Measurements from ENCODE around the gene MAP1LC3B.
A peak's percentile ranks its signal among the peaks of the same experiment; 100 is the strongest.
"Not testable (repeated sequence)": the region's sequence is repeated elsewhere in the genome, so short reads cannot be mapped to it uniquely, and the experiment has no call there.

Gene MAP1LC3B

DNA sequence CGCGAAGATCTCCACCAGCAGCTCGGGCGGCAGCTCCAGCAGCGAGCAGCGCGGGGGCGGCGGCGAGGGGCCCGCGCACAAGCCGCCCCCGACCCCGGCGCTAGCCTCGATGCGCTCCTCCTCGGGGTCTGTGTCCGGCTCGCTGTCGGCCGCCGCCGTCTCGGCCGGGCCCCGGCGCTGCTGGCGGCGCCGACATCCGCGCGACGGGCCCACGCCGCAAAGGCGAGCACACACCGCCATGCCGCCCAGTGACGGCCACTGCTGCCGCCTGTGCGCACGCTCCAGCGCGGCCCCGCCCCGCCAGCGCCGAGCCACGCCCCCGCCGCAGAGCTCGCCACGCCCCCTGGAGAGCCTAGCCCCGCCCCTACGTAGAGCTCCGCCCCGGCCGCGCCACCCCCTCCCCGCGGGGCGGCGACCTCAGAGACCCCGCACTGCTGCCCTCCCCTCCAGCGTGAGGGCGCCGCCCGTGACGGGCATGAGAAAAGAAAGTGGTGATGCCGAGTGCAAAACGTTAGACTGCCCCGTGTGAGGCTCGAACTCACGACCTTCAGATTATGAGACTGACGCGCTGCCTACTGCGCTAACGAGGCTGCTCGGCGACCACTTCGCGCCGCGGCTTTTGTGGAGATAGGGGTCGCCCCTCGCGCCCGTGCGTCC is 8.5 kb upstream of the MAP1LC3B start, which contains the start of gene FBXO31:
Gene FBXO31, minus strand, starts transcription at position 272 of the 657 bp plus-strand sequence. Its CDS starts 32 bp downstream, at position 240.
- DNase-seq = peak; percentile 75

DNA sequence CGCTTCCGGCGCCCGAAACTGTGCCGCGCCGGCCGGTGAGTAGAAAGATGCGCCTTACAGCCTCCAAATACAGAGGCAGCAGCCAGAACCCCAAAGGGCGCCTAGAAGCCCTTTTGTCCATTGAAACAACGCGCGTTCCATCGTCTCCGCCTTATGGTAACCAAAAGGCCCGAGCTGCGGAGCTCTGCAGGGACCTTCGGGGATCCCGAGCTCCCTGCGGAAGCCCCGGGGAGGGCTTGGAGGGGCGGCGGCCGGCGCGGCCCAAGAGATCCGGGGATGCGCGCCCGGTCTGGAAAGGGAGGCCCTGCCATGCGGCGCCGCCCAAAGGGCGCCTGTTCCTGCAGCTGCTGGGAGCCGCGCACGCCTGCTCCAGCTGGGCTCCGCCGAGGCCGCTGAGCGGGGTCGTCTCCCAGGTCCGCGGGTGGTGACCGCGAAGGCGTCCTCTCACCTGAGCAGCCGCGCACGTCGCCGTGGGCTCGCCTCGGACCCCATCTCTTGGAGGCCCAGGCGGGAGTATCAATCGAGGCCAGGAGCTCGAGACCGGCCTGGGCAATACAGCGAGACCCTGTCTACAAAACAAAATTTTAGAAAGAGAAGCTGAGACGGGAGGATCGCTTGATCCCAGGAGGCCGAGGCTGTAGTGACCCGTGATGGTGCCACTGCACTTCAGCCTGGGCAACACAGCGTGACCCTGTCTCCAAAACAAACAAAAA is 7.8 kb upstream of the MAP1LC3B start:
- DNase-seq = no peak

- DNase-seq = not testable (repeated sequence)
Observed at GRCh38 chr16:87384875-87385167, 7.3 kb upstream of the MAP1LC3B start.

DNA sequence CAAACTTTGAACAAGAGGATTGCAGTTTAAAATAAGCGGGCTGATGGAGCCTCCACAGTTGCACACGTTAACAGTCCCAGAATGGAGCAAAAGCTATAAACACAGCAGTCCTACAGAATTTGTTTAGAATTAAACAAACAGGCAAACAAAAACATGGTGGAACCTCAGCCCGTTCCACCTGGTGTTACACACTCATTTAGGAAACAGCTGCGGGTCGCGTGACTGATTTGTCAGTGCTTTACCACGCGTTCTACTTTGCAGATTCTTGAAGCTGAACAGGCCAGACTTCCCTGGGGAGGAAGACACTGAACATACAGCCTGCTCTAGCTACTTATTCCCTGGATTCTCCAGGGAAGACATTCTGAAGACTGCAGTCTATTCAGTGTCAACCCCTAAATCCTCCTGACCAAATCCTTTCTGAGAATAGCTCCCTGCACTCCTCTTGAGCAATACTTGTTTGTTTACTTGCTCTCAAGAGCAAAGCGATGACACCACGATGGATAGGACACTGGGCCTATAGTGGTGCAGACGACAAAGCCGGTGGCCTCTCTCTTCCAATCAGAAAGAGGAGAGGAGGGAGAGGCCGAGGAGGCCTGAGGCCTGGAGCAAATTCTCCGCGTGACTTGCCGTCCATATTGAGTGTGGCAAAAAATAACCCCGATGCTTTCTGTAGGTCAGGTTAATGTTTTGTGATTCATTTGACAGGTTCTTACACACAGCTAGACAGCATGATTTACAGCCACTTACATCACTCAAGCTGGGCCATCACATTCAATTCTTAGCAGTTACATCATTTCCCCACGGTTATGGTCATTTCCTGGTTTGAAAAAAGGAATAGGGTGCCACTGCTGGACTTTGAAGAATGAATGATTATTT is 4.0 kb upstream of the MAP1LC3B start:
- DNase-seq = peak; percentile 90

DNA sequence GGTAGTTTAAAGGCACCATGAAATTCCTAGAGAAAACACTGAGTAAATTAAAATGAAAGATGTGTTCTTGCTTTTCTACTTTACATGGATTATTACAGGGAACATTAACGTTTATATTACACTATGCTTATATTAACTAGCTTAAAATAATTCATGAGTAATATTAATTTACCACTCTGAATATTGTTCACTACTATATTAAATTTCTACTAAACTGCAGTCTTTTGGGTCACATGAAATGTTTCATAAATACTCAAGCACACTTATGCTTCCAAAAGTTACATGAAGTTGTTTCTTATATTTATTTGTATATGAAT is 3.4 kb upstream of the MAP1LC3B start:
- DNase-seq = no peak

DNA sequence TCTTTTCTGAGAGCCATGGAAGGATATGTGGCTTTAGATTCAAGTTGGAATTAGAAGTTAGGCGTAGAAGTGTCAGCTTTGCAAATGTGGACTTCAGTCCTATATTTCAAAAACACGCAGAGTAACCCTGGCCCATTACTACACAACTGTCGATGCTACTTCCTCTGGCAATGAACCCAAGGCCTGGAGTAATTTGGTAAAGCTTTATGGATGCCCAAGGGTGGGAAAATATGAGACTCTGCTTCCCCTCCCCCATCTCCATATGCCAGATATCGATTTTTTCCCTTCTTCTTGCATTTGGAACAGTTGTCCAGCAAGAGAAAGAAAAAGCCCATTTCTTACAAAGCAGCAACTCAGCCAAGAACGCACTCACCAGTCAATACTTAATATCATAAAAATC is 2.9 kb upstream of the MAP1LC3B start:
- DNase-seq = peak; percentile 28

- not testable (repeated sequence) for DNase-seq
Observed at GRCh38 chr16:87389914-87390313, 2.2 kb upstream of the MAP1LC3B start.

DNA sequence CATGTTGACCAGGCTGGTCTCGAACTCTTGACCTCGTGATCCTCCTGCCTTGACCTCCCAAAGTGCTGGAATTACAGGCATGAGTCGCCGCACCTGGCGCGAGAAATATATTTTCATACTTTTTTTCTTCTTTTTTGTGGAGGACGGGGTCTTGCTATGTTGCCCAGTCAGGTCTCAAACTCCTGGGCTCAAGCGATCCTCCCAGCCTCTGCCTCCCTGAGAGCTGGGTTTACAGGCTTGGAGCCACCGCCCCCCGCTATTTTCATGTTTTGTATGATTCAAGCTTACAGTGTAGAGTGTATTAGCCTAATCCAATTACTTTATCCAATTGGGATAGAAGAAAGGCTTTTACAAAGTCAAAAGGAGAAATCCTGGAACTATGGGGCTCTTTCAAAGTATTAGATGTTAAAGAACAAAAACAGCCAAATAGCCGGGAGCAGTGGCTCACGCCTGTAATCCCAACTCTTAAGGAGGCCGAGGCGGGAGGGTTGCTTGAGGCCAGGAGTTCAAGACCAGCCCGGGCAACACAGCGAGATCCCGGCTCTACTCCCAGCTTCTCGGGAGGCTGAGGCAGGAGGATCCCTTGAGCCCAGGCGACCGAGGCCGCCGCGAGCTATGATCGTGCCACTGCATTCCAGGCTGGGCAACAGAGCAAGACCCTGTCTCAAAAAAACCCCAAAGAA is 1.4 kb upstream of the MAP1LC3B start:
- no peak for DNase-seq

DNA sequence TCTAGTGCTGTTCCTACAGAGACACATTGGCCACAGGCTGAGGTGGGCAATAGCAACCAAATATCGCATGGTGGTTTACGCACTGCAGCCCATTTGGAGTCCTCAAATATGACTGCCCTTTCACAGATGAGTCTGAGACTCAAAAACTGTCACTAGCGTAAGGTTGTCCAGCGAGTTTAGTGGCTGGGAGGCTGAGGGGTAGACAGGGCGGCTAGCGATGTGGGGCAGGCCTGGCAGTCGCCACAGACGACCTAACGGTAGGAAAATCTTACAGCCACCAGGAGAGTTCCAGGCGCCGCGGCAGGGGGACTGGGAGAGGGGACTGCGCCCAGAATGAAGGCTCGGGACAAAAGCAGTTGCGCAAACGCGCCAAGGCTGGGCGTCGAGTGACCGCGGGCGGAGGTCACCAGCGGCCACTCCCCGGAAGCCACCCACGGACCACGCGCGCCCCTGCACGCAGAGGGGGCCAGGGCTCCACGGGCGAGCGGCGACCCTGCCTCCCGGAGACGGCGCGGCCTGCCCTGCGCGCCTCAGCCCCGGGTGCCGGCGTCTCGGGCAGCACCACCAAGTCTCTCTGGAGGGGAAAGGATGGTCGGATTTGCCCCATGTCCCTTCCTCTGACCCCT is 699 bp upstream of the MAP1LC3B start:
- DNase-seq = no peak

DNA sequence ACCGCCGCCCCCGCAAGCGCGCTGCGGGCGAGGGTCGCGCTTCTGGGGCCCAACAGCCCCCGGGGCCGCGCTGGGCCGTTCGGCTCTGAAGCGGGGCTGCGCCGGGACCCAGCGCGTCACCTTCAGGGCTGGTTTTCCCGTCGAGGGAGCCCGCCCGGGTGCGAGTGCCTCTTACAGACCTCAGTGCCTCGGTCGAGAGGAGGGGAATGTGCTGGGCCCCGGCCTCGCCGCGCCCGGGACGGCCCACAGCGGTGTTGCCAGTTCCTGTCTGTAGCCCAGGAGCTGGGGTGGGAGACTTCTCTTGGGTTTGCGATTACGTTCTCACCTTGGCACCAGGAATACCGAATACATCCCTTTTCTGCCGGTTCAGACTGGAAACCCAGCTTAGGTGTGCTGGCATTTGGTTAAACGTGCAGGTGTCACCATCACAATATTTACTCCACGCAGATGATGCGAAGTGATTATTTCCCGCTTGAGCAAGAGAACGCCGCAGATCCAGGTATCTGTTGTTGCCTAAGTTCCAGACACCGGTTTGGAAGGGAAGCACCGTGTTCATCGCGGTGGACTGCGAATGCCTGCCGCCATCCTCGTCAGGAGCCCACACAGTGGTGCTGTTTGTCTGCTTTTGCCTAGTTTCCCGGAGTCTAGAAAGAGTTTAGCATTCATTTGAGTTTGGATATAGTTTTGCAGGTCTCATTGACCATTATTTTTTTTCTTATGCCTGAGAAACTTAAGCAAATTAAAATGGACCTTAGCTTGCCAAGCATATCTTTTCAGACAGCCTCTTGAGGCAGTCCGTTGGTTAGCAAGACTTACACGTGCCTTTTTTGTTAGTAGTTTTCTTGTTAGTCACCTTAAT is 914 bp downstream of the MAP1LC3B start:
- no peak for DNase-seq

GRCh38 chr16:87393680-87394055 is 1.5 kb downstream of the MAP1LC3B start:
- DNase-seq = no peak

DNA sequence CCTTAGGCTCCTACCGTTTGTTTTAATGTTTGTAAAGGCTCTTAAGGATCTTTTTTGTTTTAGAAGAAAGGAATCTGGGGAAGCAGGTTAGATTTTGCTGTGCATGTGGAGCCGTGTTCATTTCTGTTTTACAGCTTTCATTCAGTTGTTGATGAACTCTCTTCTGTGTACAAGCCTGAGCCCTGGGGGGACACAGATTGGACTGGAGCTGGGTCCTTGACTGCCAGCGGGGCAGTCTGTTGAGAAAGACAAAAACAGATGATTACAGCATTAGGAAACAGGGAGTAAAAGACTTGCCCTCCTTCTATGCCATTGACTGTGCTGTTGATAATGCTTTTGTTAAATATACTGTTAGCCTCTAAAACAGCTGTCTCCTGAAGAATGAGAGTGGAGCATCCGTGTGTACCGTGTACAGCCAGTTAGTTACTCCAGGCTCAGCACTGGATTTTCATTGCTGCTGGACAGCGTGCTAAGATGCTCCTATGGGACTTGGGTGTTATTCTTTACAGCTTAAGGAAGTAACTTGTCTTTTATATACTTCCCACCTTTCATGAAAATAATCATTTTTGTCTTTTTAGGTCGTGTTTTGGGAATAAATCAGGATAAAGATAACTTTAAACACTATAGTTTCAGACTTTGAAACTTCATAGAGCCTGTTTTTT is 3.2 kb downstream of the MAP1LC3B start:
- DNase-seq = no peak

DNA sequence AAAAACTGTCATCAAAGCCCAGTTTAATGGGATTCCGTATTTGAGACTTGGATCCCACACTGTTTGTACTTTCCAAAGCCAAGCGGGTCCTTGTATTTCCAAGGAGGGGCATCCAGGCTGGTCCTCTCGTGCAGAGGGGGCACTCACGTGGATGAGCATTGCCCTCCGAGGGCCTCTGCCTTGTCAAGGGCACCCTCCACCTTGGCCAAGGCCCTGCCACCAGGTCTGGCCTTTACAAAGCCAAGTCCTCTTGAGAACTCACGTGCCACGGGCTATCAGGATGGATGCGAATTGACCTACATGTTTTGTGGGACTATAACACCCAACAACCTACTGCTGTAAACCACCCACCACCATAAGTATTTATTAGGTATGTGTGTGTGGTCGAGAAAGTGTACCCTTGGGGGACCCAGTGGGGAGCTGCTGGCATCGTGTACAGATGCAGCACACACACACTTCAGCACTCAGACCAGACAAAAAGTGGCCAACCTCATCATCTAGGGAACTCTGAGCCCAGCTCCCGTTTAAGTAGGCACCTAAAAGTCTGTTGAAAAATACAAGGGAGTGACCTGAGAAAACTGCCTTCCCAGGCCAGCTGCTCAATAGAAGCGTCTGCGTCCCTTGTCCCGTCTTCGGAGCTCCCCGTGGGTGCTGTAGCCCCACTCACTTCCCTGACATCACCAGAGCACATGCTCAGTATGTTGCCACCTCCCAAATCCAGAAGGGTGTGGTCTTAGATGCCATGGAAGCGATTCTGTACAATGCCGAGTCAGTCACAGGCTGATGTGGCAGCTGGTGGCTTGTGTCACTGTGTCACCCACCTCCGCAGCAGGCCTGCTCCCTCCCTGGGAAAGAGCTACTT is 12.9 kb downstream of the MAP1LC3B start:
- no peak for DNase-seq

DNA sequence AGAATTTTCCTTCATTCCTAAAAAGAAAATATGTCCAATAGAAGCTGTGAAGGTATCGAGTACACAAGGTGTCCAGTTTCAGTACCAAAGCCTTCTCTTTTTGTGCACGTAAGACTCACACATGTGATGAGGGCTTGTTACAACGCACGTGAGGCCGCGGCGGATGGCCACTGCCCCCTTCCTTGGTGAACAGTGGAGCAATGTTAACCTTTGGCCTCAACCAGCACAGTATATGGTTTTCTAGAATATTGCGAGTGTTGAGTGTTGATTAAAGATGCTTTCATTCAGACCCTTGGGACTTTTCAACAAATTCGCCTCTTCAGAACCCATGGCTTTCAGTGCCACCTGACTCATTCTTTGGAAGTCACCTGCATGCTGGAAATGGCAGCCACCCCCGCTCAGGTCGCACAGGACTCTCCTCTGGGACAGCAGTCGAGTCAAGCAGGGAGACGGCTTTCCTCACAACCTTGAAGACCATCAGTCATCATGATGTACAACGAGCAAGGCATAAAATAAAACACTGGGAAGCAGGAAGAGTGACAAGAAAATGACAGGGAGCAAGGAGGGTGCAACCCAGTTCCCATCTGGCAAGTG is 14.5 kb downstream of the MAP1LC3B start:
- no peak for DNase-seq

DNA sequence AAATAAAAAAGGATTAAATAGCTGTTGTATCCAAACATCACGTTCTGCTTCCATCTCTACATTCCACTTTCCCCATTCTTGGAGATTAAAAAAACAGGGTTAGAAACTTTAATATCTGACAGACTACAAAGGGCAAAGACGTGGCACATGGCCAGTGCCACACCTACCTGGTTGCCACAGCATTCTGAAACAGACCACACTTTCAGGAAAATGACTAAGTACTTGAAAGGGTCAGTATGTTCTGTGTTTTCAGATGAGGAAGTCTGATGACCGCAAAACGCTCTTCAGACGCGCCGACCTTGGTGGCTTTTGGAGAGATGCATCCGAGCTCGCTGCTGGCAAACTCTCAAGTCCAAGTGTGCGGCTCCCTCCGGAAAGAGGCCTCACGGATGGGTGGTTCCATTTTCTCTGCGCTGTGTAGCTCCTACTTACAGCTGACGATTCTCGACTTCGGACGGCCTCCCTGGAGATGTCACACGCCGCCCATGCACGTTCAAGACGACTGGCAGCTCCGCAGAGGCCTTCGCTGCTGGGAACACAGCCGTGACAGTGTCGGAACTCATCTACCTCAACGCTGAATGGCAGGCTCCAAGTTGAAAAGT is 15.5 kb downstream of the MAP1LC3B start:
- no peak for DNase-seq

DNA sequence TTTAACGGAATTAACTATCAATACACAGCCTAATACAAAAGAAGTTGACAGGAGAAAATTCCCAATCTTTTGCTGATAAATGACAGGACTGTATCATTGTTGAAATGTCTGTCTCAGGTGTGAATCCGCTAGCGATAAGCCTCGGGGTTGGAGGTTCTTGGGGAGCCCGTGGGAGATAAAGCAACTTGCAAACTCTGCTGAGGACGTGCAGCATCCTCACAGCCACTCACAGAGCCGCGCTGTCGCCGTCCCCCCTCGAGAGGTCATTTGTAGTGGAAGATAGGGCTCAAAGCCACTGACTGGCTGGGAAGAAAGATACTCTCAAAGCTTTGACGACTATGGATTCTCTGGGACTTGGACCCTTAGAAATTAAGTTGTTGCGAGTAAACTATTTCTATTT is 17.0 kb downstream of the MAP1LC3B start:
- no peak for DNase-seq

GRCh38 chr16:87409781-87410180 is 17.6 kb downstream of the MAP1LC3B start:
- no peak for DNase-seq

- DNase-seq = no peak
Observed at GRCh38 chr16:87410530-87410929, 18.4 kb downstream of the MAP1LC3B start.

DNA sequence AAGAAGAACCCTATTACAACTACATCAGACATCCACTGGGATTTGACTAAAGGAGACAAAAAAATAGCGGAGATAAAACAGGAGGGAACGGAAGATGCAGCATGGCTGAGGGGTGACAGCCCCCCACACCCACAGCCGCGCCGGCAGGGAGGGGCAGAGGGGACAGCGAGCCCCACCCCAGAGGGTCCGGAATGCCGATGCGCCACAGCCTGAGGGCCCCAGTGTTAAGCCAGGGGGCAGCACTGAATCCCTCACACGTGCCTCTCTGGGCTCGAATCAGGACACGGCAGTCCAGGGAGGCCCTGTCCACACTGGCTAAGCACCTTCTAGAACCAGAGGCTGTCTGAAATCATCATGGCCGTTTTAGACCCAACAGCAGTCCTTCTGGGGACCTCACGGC is 18.8 kb downstream of the MAP1LC3B start:
- no peak for DNase-seq

All from NCI-H2227 treated with DMSO at 0.1 percent for 48 hours (cell line).